MG63 (cell line): ENCODE measurements around the gene KDM6B. TPM values are rescaled to one million over a fixed set of nuclear protein-coding genes. Genes with fewer than 3 reads are reported as not detected.

Experiments used
- DNase-seq: peaks from one replicate; pipeline ENCODE4 v3.0.0-alpha.2; 2020
- H3K27me3 ChIP-seq: fragments of 250-450 bp; sonication (Bioruptor Pico); 2 replicates; pipeline ENCODE4 v1.5.1; 2020; ENCODE audit warnings: mild to moderate bottlenecking, moderate library complexity
- H3K36me3 ChIP-seq: fragments of 250-450 bp; sonication (Bioruptor Pico); 2 replicates; pipeline ENCODE4 v1.5.1; 2020; ENCODE audit warnings: mild to moderate bottlenecking, moderate library complexity
- H3K4me3 ChIP-seq: fragments of 250-450 bp; sonication (Bioruptor Pico); 2 replicates; pipeline ENCODE4 v1.5.1; 2020; ENCODE audit warnings: mild to moderate bottlenecking, moderate library complexity
- H3K9me3 ChIP-seq: fragments of 250-450 bp; sonication (Bioruptor Pico); 2 replicates; pipeline ENCODE4 v1.5.1; 2020; ENCODE audit warnings: mild to moderate bottlenecking, moderate library complexity
- total RNA-seq: library from RNA; depleted of rRNA; stranded (reverse); fragments of >200 nt; shearing (Covaris generic); gene quantifications from 2 replicates; pipeline ENCODE4 v1.2.3, GENCODE V29; 2014; ENCODE audit warnings: low replicate concordance

Gene KDM6B
- total RNA-seq, 1 experiment from 2014 or later: 0.20 TPM

GRCh38 chr17:7835814-7836595 lies 2.0 kb downstream of the KDM6B start:
- Histone ChIP-seq H3K4me3 (peak overlapping the region; percentile 93), H3K36me3 (peaks cover 6% of the 10 kb centered on the region), H3K27me3 (peaks cover 2% of the 10 kb centered on the region; the same call in 1 of the 2 replicates), H3K9me3 (no peaks in the 10 kb centered on the region)
- DNase-seq: no peak

- Histone ChIP-seq H3K4me3 (peak overlapping the region; percentile 93), H3K9me3 (no peaks in the 10 kb centered on the region), H3K36me3 (peaks cover 10% of the 10 kb centered on the region), H3K27me3 (peaks cover 2% of the 10 kb centered on the region; the same call in 1 of the 2 replicates)
- peak; percentile 97 for DNase-seq
These were observed 2.8 kb downstream of the KDM6B start for GRCh38 chr17:7836596-7837407.

GRCh38 chr17:7837408-7838088 lies 3.5 kb downstream of the KDM6B start:
- no peak for DNase-seq
- Histone ChIP-seq H3K27me3 (no peaks in the 10 kb centered on the region), H3K4me3 (peak overlapping the region; percentile 93), H3K9me3 (no peaks in the 10 kb centered on the region), H3K36me3 (peaks cover 10% of the 10 kb centered on the region)

DNA sequence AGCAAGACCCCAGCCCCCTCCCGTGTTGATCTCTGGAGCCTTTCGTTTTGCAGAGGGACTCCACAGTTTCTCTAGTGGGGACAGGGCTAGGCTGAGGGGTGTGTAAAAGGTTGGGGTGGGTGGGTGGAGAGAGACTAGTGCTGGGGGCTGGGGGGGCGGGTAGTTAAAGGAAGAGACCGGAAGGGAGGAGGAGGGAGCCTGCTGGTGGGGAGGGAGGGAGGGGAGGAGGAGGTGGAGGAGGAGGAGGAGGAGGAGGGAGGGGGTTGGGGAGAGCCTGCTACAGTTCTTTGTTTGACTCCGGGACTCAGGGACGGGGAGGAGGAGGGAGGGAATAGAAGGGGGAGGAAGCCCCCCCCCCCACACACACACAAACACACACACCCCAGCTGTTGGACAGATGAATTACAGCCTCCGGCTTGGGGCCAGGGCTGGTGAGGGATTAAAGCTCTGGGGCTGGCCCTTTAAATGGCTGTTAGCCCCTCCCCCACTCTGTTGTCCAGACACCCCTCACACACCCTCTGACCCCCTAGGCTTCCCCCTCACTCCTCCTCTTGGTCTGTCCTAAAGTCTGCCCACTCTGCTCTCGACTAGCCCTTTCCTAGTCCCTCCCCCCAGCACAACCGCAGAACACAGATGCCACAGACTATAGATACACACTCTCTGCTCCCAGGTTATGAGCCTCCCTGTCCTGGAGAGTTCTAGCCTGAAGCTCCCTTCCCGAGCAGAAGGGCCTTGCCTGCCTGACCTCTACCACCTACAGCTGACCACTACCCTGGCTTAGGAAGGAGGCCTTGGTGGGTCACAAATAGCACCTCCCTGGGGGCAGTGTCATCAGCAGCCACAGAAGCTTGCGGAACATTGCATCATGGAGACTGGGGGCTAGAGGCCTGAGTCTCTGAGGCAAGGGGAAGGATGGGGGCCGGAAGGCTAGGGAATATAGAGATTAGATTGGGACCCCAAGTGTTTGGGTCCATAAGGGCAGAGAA lies 4.4 kb downstream of the KDM6B start:
- Histone ChIP-seq H3K27me3 (no peaks in the 10 kb centered on the region), H3K9me3 (no peaks in the 10 kb centered on the region), H3K4me3 (peak overlapping the region; percentile 27), H3K36me3 (peaks cover 10% of the 10 kb centered on the region)
- DNase-seq: peak; percentile 70

DNA sequence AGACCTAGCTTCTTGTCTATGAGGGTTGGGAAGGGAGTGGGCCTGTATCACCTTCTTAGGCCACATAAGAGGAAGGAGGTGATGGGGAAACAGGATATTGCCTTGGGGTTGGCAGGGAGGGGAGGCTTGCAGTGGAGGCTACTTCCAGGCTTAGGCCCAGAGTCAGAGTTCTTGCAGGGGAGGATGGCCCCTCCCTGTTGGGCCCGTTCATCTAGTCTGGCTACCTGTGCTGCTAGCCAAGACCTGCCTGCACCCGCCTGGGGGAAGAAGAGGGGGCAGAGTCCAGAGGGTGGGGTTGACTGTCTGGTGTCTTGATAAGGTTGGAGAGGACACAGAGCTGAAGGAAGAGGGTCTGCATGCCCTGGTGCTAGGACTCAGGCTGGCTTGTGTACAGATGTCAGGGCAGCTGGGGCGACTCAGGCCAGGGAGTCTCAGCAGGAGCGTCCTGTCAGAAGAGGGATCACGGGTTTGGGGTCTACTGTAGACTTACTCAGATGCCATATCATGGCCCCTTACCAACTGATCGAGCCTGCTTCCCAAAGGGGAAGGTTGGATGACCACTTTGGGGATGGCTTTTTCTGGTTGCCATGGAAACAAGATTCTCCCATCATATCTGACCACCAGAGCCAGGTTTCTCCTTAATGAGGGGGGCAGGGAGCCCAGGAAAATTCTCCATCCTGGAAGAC lies 5.3 kb downstream of the KDM6B start:
- Histone ChIP-seq H3K27me3 (no peaks in the 10 kb centered on the region), H3K9me3 (no peaks in the 10 kb centered on the region), H3K36me3 (peaks cover 10% of the 10 kb centered on the region), H3K4me3 (no peak overlapping the region)
- no peak for DNase-seq

GRCh38 chr17:7839876-7840261 lies 5.9 kb downstream of the KDM6B start:
- no peaks in the 10 kb centered on the region for H3K9me3 ChIP-seq
- peaks cover 10% of the 10 kb centered on the region for H3K36me3 ChIP-seq
- no peak overlapping the region for H3K4me3 ChIP-seq
- no peak for DNase-seq
- H3K27me3 ChIP-seq: no peaks in the 10 kb centered on the region

GRCh38 chr17:7840441-7840840 lies 6.4 kb downstream of the KDM6B start:
- Histone ChIP-seq H3K4me3 (no peak overlapping the region), H3K36me3 (peaks cover 15% of the 10 kb centered on the region)
- DNase-seq: no peak

DNA sequence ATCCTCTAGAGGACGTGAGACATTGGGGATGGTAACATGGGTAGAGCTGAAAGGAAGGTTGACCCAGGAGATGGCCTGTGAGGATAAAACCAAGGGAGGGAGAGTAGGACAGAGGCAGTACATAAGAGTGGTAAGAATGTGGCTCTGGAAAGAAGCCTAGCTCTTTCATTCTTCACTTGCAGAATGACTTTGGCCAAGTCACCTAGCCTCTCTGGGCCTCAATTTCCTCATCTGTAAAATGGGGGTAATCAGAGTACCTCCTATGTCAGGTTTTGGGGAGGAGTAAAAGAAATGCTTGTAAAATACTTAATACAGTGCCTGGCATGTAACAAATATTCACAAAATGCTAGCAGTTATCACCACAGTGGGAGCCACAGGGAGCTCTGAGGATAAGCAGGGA lies 6.9 kb downstream of the KDM6B start:
- Histone ChIP-seq H3K36me3 (peaks cover 18% of the 10 kb centered on the region), H3K4me3 (no peak overlapping the region; the same call in 1 of the 2 replicates), H3K9me3 (no peaks in the 10 kb centered on the region), H3K27me3 (no peaks in the 10 kb centered on the region)
- DNase-seq: no peak

More at GRCh38 chr17:7840441-7840840, 6.4 kb downstream of the KDM6B start:
- Histone ChIP-seq H3K27me3 (no peaks in the 10 kb centered on the region), H3K9me3 (no peaks in the 10 kb centered on the region)

GRCh38 chr17:7841396-7841914 lies 7.4 kb downstream of the KDM6B start:
- peak; percentile 95 for DNase-seq
- H3K9me3 ChIP-seq: no peaks in the 10 kb centered on the region
- H3K27me3 ChIP-seq: no peaks in the 10 kb centered on the region
- H3K36me3 ChIP-seq: peaks cover 20% of the 10 kb centered on the region
- H3K4me3 ChIP-seq: peak overlapping the region; percentile 78

- peaks cover 23% of the 10 kb centered on the region for H3K36me3 ChIP-seq
- DNase-seq: peak; percentile 85
- no peaks in the 10 kb centered on the region for H3K9me3 ChIP-seq
- peak overlapping the region; percentile 78 for H3K4me3 ChIP-seq
- H3K27me3 ChIP-seq: no peaks in the 10 kb centered on the region
These were observed 7.9 kb downstream of the KDM6B start for GRCh38 chr17:7841915-7842379.

DNA sequence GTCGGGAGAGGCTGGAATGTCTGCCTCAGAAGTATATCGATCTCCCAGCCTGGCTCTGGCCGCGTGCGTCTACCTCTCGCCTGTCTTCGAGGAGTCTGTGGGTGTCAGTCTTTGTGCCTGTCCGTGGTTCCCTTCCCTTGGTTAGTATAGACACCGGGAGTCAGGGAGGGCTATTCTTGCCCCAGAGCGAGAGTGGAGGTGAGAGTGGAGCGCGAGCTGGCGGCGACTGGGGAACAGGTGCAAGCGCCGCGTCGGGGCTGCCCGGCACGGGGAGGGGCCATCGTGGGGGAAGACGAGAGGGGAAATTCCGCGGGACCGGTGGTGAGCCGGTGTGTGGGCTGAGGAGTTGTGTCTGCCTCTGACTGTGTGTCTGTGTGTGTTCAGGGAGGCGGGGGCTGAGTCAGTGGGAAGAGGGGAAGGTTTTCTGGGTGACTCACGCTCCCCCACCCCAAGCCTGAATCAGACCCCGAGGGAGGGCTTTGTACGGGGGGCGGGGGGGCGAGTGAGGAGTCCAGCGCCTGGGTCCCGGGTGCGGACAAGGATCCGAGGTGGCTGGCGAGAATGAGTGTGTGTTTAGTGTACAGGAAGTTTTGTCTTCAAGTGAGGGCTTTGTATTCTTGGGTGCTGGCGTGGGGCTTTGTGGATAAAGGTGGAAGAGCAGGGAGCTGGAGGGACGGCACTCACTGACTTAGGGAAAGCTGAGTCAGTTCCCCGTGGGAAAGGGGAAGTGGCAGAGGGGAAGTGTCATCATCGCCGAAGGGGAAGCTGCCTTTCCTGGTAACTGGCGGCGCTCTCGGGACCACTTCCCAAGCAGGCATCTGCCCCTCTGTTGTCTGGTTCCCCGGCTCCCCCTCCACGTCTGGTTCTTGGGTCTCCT lies 8.6 kb downstream of the KDM6B start:
- DNase-seq: peak; percentile 91
- Histone ChIP-seq H3K36me3 (peaks cover 26% of the 10 kb centered on the region), H3K4me3 (peak overlapping the region; percentile 78), H3K9me3 (no peaks in the 10 kb centered on the region), H3K27me3 (no peaks in the 10 kb centered on the region)

DNA sequence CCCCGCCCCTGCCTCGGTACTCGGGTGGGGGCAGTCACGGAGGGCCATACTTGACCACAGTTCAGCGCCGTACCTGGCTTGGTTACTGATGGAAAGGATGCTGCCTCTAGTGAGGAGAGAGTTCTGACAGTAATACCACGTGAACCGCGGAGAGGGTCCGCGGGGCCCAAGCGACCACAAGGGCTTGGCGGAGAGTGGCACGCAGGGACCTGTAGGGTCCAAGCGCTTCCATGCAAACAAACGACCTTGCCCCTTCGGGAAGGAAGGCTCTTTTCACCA lies 9.2 kb downstream of the KDM6B start:
- H3K4me3 ChIP-seq: peak overlapping the region; percentile 78
- no peaks in the 10 kb centered on the region for H3K9me3 ChIP-seq
- no peaks in the 10 kb centered on the region for H3K27me3 ChIP-seq
- peaks cover 29% of the 10 kb centered on the region for H3K36me3 ChIP-seq
- DNase-seq: no peak

GRCh38 chr17:7843536-7844291 lies 9.7 kb downstream of the KDM6B start:
- Histone ChIP-seq H3K27me3 (no peaks in the 10 kb centered on the region), H3K36me3 (peaks cover 31% of the 10 kb centered on the region), H3K4me3 (peak overlapping the region; percentile 78), H3K9me3 (no peaks in the 10 kb centered on the region)
- peak; percentile 86 for DNase-seq
